Breast epithelium (tissue), 4 donors: ENCODE measurements around the gene TTC36. TPM values are rescaled to one million over a fixed set of nuclear protein-coding genes. Genes with fewer than 3 reads are reported as not detected.

ENCODE experiments used
- DNase-seq, 2 donors: peaks; one replicate each; pipeline ENCODE4 v3.0.0-alpha.2; 2019; ENCODE audit warnings: low spot score in 2 of 2
- H3K27ac ChIP-seq, 2 donors: fragments of 200-600 bp; sonication (generic) in 1 of 2; one replicate each; pipeline ENCODE4 v1.5.1; 2016 to 2019; ENCODE audit warnings: mild to moderate bottlenecking in 1 of 2
- H3K27me3 ChIP-seq, 2 donors: fragments of 200-600 bp; sonication (generic) in 1 of 2; one replicate each; pipeline versions ENCODE4 v1.5.1 to v1.6.0; 2017 to 2019; ENCODE audit warnings: control low read depth in 1 of 2, mild to moderate bottlenecking in 1 of 2
- H3K36me3 ChIP-seq: fragments of 200-600 bp; one replicate; pipeline ENCODE4 v1.5.1; 2019
- H3K4me1 ChIP-seq, 2 donors: fragments of 200-600 bp; sonication (generic); one replicate each; pipeline ENCODE4 v1.5.1; 2016 to 2019; ENCODE audit warnings: control low read depth in 1 of 2
- H3K4me3 ChIP-seq, 3 donors: fragments of 200-600 bp; sonication (generic); 1 replicate in 2 of 3; 2 replicates in 1 of 3; pipeline ENCODE4 v1.5.1; 2016 to 2019; ENCODE audit warnings: mild to moderate bottlenecking in 3 of 3, moderate library complexity in 2 of 3
- H3K9me3 ChIP-seq, 2 donors: fragments of 200-600 bp; sonication (generic) in 1 of 2; one replicate each; pipeline ENCODE4 v1.5.1; 2016 to 2019; ENCODE audit warnings: control low read depth in 1 of 2
- CTCF ChIP-seq, 3 donors: fragments of 450-650 bp; IDR thresholded peaks; one replicate each; pipeline ENCODE4 v1.5.1; 2016 to 2017; ENCODE audit warnings: antibody characterized with exemption in 3 of 3, mild to moderate bottlenecking in 3 of 3, moderate library complexity in 3 of 3
- POLR2A ChIP-seq: fragments of 450-650 bp; IDR thresholded peaks from one replicate; pipeline ENCODE4 v1.6.1; 2016; ENCODE audit warnings: antibody characterized with exemption, mild to moderate bottlenecking, moderate library complexity
- POLR2AphosphoS5 ChIP-seq, 3 donors: sonication (generic); formaldehyde crosslinking; IDR thresholded peaks; one replicate each; pipeline ENCODE4 v1.6.1; 2017; ENCODE audit warnings: antibody characterized with exemption in 3 of 3
- intact Hi-C: fragments of 100-400 bp; cut with DNase I; formaldehyde crosslinking; loops from one replicate; pipeline ENCODE4 v1.15.1; 2023; ENCODE audit warnings: low total_unique reads
- total RNA-seq, 3 donors: library from RNA; depleted of rRNA; stranded (reverse); fragments of >200 nt; gene quantifications; one replicate each; pipeline ENCODE4 v1.1.0, GENCODE V29; 2016

The TTC36 gene
- total RNA-seq, 3 donors from 2014 or later: 3.4 to 15.1 (median 6.2) TPM

GRCh38 chr11:118491041-118491440, 36.2 kb upstream of the TTC36 start:
- H3K27me3 ChIP-seq: no peaks in the 10 kb centered on the region
- no peaks in the 10 kb centered on the region for H3K4me1 ChIP-seq
- no peak overlapping the region for H3K27ac ChIP-seq
- no peak overlapping the region for H3K4me3 ChIP-seq
- intact Hi-C loops: no loop called here
- TF ChIP-seq POLR2A (no peak), CTCF (IDR thresholded peaks at IDR 0.05) (no peak), POLR2AphosphoS5 (IDR thresholded peaks at IDR 0.05) (no peak)
- H3K36me3 ChIP-seq: no peaks in the 10 kb centered on the region
- DNase-seq: no peak
- no peaks in the 10 kb centered on the region for H3K9me3 ChIP-seq

GRCh38 chr11:118497831-118498230, 29.4 kb upstream of the TTC36 start:
- TF ChIP-seq CTCF (IDR thresholded peaks at IDR 0.05): no peak
- no peak for TF ChIP-seq POLR2AphosphoS5 (IDR thresholded peaks at IDR 0.05)
- TF ChIP-seq POLR2A: no peak
- Histone ChIP-seq H3K27ac (no peak overlapping the region), H3K36me3 (peaks cover 19% of the 10 kb centered on the region), H3K9me3 (no peaks in the 10 kb centered on the region), H3K27me3 (no peaks in the 10 kb centered on the region), H3K4me1 (no peaks in the 10 kb centered on the region), H3K4me3 (no peak overlapping the region)
- intact Hi-C loops: no loop called here
- DNase-seq: no peak

- DNase-seq: no peak
- intact Hi-C loops: no loop called here
- Histone ChIP-seq H3K4me1 (no peaks in the 10 kb centered on the region), H3K4me3 (no peak overlapping the region), H3K9me3 (no peaks in the 10 kb centered on the region), H3K27ac (no peak overlapping the region), H3K36me3 (peaks cover 20% of the 10 kb centered on the region), H3K27me3 (no peaks in the 10 kb centered on the region)
- TF ChIP-seq POLR2A: no peak
- no peak for TF ChIP-seq POLR2AphosphoS5 (IDR thresholded peaks at IDR 0.05)
- no peak for TF ChIP-seq CTCF (IDR thresholded peaks at IDR 0.05)
These were observed 24.1 kb upstream of the TTC36 start for GRCh38 chr11:118503216-118503615.

- Histone ChIP-seq H3K4me3 (no peak overlapping the region), H3K27ac (no peak overlapping the region), H3K36me3 (peaks cover 17% of the 10 kb centered on the region), H3K4me1 (no peaks in the 10 kb centered on the region), H3K9me3 (no peaks in the 10 kb centered on the region), H3K27me3 (no peaks in the 10 kb centered on the region)
- intact Hi-C loops: no loop called here
- DNase-seq: no peak
- TF ChIP-seq CTCF (IDR thresholded peaks at IDR 0.05): no peak
- no peak for TF ChIP-seq POLR2A
- TF ChIP-seq POLR2AphosphoS5 (IDR thresholded peaks at IDR 0.05): no peak
These were observed 15.7 kb upstream of the TTC36 start for GRCh38 chr11:118511601-118512000.

- no peak for DNase-seq
These were observed 13.2 kb upstream of the TTC36 start for GRCh38 chr11:118514103-118514502.

More at GRCh38 chr11:118514103-118514502, 13.2 kb upstream of the TTC36 start:
- Histone ChIP-seq H3K27me3 (no peaks in the 10 kb centered on the region), H3K9me3 (no peaks in the 10 kb centered on the region), H3K36me3 (peaks cover 17% of the 10 kb centered on the region), H3K4me3 (no peak overlapping the region), H3K27ac (no peak overlapping the region), H3K4me1 (no peaks in the 10 kb centered on the region)
- intact Hi-C loops: no loop called here
- no peak for TF ChIP-seq POLR2AphosphoS5 (IDR thresholded peaks at IDR 0.05)
- TF ChIP-seq CTCF (IDR thresholded peaks at IDR 0.05): no peak
- no peak for TF ChIP-seq POLR2A
